Measurements from ENCODE around the gene LRRC45.
A peak's percentile ranks its signal among the peaks of the same experiment; 100 is the strongest.

- TF ChIP-seq EZH2 (IDR thresholded peaks at IDR 0.05) (no peak), POLR2AphosphoS5 (IDR thresholded peaks at IDR 0.05; ENCODE audit: borderline replicate concordance, low read depth, low read length) (peak; percentile 33; the same call in 1 of the 2 replicates)
Measured at GRCh38 chr17:82056729-82057621, 33.9 kb downstream of the LRRC45 start.

Data from SK-N-MC (cell line).